Keratinocyte (primary cell): Measurements from ENCODE around the gene PIWIL4. TPM values are rescaled to one million over a fixed set of nuclear protein-coding genes. Genes with fewer than 3 reads are reported as not detected.
A peak's percentile ranks its signal among the peaks of the same experiment; 100 is the strongest.

Source experiments
- DNase-seq: peaks from one replicate; pipeline ENCODE4 v3.0.0-alpha.2; 2011; ENCODE audit warnings: low read depth, missing footprints, low spot score
- FAIRE-seq: peaks from 2 replicates; lab custom pipeline; 2011; peaks lifted over from hg19 to GRCh38; lab: Jason Lieb, UNC
- H2AFZ ChIP-seq: 2 replicates; pipeline ENCODE4 v1.6.0; 2012; ENCODE audit warnings: low read length, control low read depth, inconsistent platforms; ENCODE audit not compliant: control insufficient read depth
- H3K27ac ChIP-seq: 2 replicates; pipeline ENCODE4 v1.5.1; 2011; ENCODE audit warnings: low read length; ENCODE audit not compliant: control insufficient read depth, insufficient read depth
- H3K27me3 ChIP-seq: 3 replicates; pipeline ENCODE4 v1.6.0; 2011; ENCODE audit warnings: low read length; ENCODE audit not compliant: control insufficient read depth, insufficient read depth; ENCODE audit errors: extremely low read depth
- H3K36me3 ChIP-seq, 2 experiments: 2 replicates in 1 of 2; 3 replicates in 1 of 2; pipeline ENCODE4 v1.5.1; 2011; ENCODE audit warnings: low read length in 2 of 2, mild to moderate bottlenecking in 1 of 2; ENCODE audit not compliant: control insufficient read depth in 2 of 2, insufficient read depth in 2 of 2; ENCODE audit errors: extremely low read depth in 1 of 2
- H3K4me1 ChIP-seq: 3 replicates; pipeline ENCODE4 v1.5.1; 2011; ENCODE audit warnings: low read length; ENCODE audit not compliant: control insufficient read depth, insufficient read depth; ENCODE audit errors: extremely low read depth
- H3K4me2 ChIP-seq: 3 replicates; pipeline ENCODE4 v1.6.0; 2011; ENCODE audit warnings: low read depth, low read length; ENCODE audit not compliant: control insufficient read depth, insufficient read depth; ENCODE audit errors: extremely low read depth
- H3K4me3 ChIP-seq, 3 experiments: fragments of 200-600 bp in 1 of 3; sonication (generic) in 1 of 3; 2 replicates in 2 of 3; 3 replicates in 1 of 3; pipeline ENCODE4 v1.5.1; 2011 to 2016; ENCODE audit warnings: low read length in 3 of 3, mild to moderate bottlenecking in 3 of 3, control low read depth in 2 of 3, inconsistent platforms in 1 of 3, low read depth in 1 of 3, mixed read lengths in 1 of 3, mixed run types in 1 of 3, moderate library complexity in 1 of 3; ENCODE audit not compliant: control insufficient read depth in 2 of 3, insufficient read depth in 2 of 3; ENCODE audit errors: extremely low read depth in 1 of 3
- H3K79me2 ChIP-seq: 2 replicates; pipeline ENCODE4 v1.6.0; 2012; ENCODE audit warnings: low read length; ENCODE audit not compliant: control insufficient read depth, insufficient read depth
- H3K9ac ChIP-seq: 3 replicates; pipeline ENCODE4 v1.6.0; 2011; ENCODE audit warnings: low read length; ENCODE audit not compliant: control insufficient read depth, insufficient read depth; ENCODE audit errors: extremely low read depth
- H3K9me1 ChIP-seq: 3 replicates; pipeline ENCODE4 v1.6.0; 2011; ENCODE audit warnings: low read length; ENCODE audit not compliant: control insufficient read depth, insufficient read depth; ENCODE audit errors: extremely low read depth
- H3K9me3 ChIP-seq: 2 replicates; pipeline ENCODE4 v1.5.1; 2012; ENCODE audit warnings: low read depth, low read length; ENCODE audit not compliant: control insufficient read depth
- H4K20me1 ChIP-seq: 3 replicates; pipeline ENCODE4 v1.6.0; 2011; ENCODE audit warnings: low read length; ENCODE audit not compliant: control insufficient read depth, insufficient read depth; ENCODE audit errors: extremely low read depth
- EZH2 ChIP-seq: IDR thresholded peaks from one replicate; pipeline ENCODE4 v1.6.1; 2012; ENCODE audit warnings: inconsistent platforms, mild to moderate bottlenecking, low read length, moderate library complexity
- dilution Hi-C: fragments of 300-500 bp; cut with MboI; formaldehyde crosslinking; loops from one replicate; pipeline ENCODE4 v1.7.0; 2020; ENCODE audit warnings: low sequenced_read_pairs; ENCODE audit not compliant: extremely low pct_ligation_motif_present
- polyA plus RNA-seq, 5 experiments: library from polyadenylated mRNA; depleted of rRNA in 3 of 5; stranded (reverse) in 3 of 5; stranded (forward) in 1 of 5; unstranded in 1 of 5; fragments of >200 nt; gene quantifications; 1 replicate in 1 of 5; 2 replicates in 3 of 5; 3 replicates in 1 of 5; pipeline versions ENCODE4 v1.2.1 to v1.2.3, GENCODE V29; 2011 to 2012; ENCODE audit warnings: missing spikeins in 2 of 5, low read depth in 1 of 5, low replicate concordance in 1 of 5
- TF ChIP-seq, protein P1 (sequence below), 3 experiments: IDR thresholded peaks in 1 of 3; conservative IDR thresholded peaks in 1 of 3; optimal IDR thresholded peaks in 1 of 3; 2 replicates in 2 of 3; 3 replicates in 1 of 3; pipeline versions ENCODE3 to v1.5.1; 2011; ENCODE audit warnings: low read length in 3 of 3, mild to moderate bottlenecking in 3 of 3, moderate library complexity in 2 of 3, control low read depth in 1 of 3, inconsistent platforms in 1 of 3; ENCODE audit not compliant: insufficient read depth in 2 of 3; ENCODE audit errors: extremely low read depth in 1 of 3

PIWIL4 gene
- polyA plus RNA-seq, 1 donor (not counting 4 experiments of a cell fraction or from before 2014, with no cell fraction given) = 0.14 TPM

DNA sequence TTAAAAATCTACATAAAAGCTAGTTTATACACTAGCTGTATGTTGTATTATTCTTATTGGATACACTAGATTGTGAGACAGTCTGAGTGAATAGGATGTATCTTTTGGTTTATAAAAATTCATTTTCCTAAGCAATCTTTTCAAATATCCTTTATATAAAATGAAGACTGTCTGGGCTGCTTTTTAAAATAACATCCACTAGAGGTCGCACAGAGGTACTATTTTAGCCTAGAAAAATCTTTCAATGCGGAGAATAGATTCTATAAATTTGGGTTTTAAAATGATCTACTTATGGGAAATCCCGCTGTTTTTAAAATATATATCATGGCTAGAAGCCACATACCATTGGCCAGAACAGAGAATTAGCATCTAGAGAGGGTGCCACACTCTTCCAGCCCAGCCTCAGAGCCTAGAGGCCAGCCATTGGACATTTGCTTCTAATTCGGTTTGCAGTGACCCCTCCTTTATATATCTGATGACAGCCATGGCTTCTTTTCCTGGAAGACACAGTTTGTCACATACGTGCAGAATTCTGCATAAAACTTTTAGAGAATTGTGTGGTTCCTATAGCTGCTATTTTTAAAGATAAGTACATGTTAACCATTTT, 47.6 kb upstream of the PIWIL4 start:
- no peak overlapping the region for H2AFZ ChIP-seq
- no peak for TF ChIP-seq EZH2
- TF ChIP-seq, protein P1, sequence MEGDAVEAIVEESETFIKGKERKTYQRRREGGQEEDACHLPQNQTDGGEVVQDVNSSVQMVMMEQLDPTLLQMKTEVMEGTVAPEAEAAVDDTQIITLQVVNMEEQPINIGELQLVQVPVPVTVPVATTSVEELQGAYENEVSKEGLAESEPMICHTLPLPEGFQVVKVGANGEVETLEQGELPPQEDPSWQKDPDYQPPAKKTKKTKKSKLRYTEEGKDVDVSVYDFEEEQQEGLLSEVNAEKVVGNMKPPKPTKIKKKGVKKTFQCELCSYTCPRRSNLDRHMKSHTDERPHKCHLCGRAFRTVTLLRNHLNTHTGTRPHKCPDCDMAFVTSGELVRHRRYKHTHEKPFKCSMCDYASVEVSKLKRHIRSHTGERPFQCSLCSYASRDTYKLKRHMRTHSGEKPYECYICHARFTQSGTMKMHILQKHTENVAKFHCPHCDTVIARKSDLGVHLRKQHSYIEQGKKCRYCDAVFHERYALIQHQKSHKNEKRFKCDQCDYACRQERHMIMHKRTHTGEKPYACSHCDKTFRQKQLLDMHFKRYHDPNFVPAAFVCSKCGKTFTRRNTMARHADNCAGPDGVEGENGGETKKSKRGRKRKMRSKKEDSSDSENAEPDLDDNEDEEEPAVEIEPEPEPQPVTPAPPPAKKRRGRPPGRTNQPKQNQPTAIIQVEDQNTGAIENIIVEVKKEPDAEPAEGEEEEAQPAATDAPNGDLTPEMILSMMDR (optimal IDR thresholded peaks at IDR 0.05 in 1 of 3, IDR thresholded peaks at IDR 0.05 in 1 of 3, conservative IDR thresholded peaks at IDR 0.05 in 1 of 3; ENCODE audit: extremely low read depth in 1 of 3, insufficient read depth in 2 of 3, low read length in 3 of 3) = peak in 1 of 3 experiments; percentile 32
- FAIRE-seq = no peak
- no peaks in the 10 kb centered on the region for H4K20me1 ChIP-seq
- no peaks in the 10 kb centered on the region for H3K9me1 ChIP-seq
- H3K36me3 ChIP-seq = no peaks in the 10 kb centered on the region
- H3K27ac ChIP-seq = no peak overlapping the region
- no peaks in the 10 kb centered on the region for H3K27me3 ChIP-seq
- no peak overlapping the region for H3K4me2 ChIP-seq
- H3K4me3 ChIP-seq = no peak overlapping the region
- no peak overlapping the region for H3K9ac ChIP-seq
- H3K9me3 ChIP-seq = no peaks in the 10 kb centered on the region
- peaks cover 5% of the 10 kb centered on the region for H3K4me1 ChIP-seq
- dilution Hi-C loops = no loop called here
- no peak for DNase-seq
- no peaks in the 10 kb centered on the region for H3K79me2 ChIP-seq

DNA sequence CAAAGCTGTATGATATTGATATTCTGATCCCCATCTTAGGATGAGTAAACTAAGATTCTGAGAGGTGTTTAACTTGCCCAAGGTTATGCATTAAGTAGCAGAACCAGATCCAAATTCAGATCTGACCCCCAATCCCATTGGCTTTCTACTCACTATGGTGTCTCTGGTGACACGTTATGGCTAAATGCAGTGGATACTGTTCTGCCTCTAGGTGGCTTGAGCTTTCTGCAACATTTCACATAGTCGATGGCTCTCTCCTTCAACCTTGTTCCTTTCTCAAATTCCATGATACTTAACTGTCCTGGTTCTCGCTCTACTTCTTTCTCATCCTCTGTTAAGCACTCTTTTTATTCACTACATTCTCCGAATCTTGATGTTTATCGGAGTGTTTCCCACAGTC, 45.5 kb upstream of the PIWIL4 start:
- no peak overlapping the region for H3K4me3 ChIP-seq
- no peak overlapping the region for H2AFZ ChIP-seq
- no peaks in the 10 kb centered on the region for H3K79me2 ChIP-seq
- H3K9me1 ChIP-seq = no peaks in the 10 kb centered on the region
- DNase-seq (no peak), FAIRE-seq (peak; percentile 34)
- peaks cover 21% of the 10 kb centered on the region for H3K4me1 ChIP-seq
- dilution Hi-C loops = no loop called here
- no peaks in the 10 kb centered on the region for H3K27me3 ChIP-seq
- no peaks in the 10 kb centered on the region for H4K20me1 ChIP-seq
- no peaks in the 10 kb centered on the region for H3K36me3 ChIP-seq
- no peak overlapping the region for H3K9ac ChIP-seq
- no peaks in the 10 kb centered on the region for H3K9me3 ChIP-seq
- H3K27ac ChIP-seq = no peak overlapping the region
- no peak overlapping the region for H3K4me2 ChIP-seq
- TF ChIP-seq, protein P1 (optimal IDR thresholded peaks at IDR 0.05 in 1 of 3, IDR thresholded peaks at IDR 0.05 in 1 of 3, conservative IDR thresholded peaks at IDR 0.05 in 1 of 3; ENCODE audit: extremely low read depth in 1 of 3, insufficient read depth in 2 of 3, low read length in 3 of 3) = peak; percentile 33 to 58 (median 39)
- no peak for TF ChIP-seq EZH2
